Activated CD4-positive, alpha-beta T cell treated with anti-CD3 and anti-CD28 coated beads for 24 hours (primary cell): Measurements from ENCODE around the gene MROH7.
"Not testable (repeated sequence)": the region's sequence is repeated elsewhere in the genome, so short reads cannot be mapped to it uniquely, and the experiment has no call there.

ENCODE experiments used
- DNase-seq, 2 donors: peaks; one replicate each; pipeline ENCODE4 v3.0.0-alpha.2; 2020; ENCODE audit warnings: low read depth in 2 of 2

MROH7 gene

DNA sequence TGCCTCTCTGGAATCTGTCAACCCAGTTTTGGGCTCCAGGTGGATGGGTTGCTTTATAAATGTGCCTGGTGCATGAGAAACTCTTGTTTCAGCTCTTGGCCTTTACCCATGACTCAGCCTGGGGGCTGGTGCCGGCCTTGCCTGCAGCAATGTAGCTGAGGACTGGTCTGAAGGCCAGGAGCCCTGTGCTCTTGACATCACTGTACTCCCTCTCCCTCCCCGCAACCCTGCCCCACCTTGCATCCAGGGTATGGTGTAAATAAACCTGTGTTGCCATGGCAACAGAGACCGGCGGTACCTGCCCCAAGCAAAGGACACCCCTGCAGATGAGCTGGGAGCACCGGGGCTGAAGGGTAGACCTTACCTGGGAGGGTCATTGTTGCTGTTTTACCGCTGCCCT lies 31.5 kb upstream of the MROH7 start:
- no peak for DNase-seq

DNA sequence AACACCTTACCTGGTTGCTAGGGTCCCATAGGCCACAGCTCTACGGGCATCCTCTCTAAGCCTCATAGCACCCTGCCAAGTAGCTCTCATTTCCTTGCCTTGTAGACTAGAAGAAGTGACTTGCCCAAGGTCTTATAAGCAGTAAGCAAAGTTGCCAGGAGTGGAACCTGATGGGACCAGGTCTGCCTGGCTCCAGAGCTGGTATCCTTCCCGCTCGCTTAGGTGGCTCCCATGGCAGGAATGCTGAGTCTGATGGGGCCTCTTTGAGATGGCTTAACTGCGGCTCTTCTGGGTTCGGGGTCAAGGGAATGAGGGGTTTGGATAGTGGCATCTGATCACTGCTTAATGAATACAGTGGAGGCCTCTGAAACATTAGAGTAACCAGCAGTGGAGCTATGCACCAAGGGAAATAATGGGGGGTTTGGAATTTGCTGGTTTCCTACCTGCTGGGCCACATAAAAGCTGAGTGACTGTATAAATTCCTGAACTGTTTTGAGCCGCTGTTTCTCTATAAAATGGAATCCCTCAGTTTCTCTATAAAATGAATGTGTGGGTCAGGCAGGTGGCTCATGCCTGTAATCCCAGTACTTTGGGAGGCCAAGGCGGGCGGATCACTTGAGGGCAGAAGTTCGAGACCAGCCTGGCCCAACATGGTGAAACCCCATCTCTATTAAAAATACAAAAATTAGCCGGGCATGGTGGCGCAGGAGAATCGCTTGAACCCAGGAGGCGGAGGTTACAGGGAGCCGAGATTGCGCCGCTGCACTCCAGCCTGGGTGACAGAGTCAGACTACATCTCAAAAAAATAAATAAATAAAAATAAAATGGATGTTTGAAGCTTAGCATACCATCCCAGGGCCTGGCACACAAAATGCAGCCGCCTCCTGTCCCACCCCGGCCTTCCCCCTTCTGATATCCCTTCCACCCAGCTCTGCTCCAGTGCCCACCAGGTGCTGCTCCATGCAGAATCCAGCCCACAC lies 30.7 kb upstream of the MROH7 start:
- DNase-seq, result no peak

DNA sequence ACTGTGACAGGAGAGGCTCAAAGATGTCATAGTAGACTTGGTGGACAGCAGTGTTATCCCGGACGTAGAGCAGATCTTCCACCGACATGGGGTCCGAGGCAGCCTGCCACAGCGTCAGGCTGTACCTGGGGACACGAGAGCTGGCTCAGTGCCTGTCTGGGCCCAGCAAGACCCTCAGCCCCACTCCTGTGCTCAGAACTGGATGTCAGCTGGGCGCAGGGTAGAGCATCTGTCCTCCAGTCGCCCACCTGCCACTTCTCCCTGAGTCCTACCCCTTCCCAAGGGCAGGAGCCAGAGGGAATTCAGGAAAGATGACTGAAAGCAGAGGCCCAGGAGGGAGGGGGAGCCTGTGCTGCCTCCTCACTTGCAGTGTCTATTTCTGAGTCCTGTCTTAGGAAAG lies 30.0 kb upstream of the MROH7 start:
- DNase-seq, result no peak

DNA sequence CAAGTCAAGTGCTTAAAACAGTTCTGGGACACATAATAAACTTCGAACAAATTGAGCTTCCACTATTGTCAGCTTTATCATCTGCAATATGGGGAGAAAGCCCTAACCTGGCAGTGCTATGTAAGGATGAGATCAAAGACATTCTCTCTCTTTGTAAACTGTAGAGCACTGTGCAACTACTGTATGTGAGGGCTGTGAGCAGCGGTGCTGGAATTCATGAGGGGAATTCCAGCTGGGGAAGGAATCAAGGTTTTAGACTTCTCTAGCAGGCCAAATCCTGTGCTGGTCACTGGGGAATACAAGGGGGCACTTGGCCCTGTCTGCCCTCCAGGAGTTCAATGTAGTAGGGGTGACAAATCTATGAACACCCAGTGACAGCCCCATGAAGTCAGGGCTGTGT lies 27.6 kb upstream of the MROH7 start:
- no peak for DNase-seq

DNA sequence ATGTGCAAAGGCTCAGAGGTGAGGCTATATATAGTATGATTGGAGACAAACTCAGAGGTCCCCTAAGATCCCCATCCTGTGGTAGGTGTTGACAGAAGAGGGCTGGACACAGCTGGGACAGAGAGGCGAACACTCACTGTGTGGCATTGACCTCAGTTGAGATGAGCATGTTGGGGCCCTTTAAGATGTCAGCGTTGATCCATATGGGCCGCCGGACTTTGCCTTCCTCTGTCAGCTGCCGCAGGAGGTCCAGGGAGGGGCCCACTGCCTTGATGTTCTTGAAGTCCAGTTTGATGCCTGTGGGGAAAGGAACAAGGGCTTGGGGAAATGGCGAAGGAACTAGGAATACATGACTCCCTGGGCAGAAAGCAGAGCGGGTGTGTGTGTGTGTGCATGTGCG lies 27.0 kb upstream of the MROH7 start:
- DNase-seq, result no peak

DNA sequence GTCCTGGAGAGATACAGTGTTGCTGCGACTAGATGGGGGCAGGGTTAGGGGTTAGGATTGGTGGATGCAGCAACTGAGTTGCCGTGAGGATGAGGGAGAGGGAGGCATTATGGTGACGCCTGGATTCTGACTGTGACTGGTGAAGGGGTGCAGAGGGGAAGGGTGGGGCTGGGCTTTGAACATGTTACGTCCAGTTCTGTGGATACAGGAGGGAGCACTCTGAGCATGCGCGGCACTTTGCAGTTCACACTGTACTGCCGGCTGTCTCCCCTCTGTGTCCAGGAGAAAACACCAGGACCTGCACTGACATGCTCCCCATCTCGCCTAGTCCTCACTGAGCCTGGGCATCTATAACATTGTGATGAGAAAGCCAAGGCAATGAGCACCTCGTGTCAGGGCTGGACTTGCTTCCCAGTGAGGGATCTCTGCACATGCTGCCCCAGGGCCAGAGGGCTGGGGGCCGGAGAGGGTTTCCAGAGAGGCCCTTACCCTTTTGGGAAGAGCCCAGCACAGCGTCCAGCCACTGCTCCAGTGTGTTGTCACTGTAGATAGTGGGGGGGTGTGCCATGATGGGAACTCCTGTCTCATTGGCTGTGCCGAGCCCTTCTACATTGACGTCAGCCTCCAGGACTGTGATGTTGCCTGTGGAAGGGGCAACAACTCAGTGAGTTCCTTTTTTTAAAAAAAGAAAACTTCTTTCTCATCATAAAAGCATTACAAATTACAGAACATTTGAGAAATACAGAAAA lies 25.9 kb upstream of the MROH7 start:
- DNase-seq, result no peak

DNA sequence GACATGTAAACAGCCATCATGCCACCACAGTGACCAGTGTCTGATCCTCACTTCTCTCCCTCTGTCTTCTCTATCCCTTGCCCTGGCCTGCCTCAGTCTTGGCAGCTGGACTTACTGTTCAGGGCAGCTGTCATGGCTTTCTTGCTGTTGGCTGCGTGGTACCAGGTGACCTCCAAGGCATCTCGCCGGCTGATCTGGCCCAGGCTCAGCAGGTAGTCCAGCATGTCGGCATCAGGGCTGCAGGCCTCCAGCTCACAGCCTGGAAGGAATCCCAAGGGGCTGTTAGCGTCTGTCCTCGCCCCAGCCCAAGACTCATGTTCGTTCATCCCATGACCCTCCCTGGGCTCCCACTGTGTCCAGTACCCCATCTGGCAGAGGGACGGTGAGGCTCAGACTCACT lies 21.8 kb upstream of the MROH7 start:
- DNase-seq, result no peak

DNA sequence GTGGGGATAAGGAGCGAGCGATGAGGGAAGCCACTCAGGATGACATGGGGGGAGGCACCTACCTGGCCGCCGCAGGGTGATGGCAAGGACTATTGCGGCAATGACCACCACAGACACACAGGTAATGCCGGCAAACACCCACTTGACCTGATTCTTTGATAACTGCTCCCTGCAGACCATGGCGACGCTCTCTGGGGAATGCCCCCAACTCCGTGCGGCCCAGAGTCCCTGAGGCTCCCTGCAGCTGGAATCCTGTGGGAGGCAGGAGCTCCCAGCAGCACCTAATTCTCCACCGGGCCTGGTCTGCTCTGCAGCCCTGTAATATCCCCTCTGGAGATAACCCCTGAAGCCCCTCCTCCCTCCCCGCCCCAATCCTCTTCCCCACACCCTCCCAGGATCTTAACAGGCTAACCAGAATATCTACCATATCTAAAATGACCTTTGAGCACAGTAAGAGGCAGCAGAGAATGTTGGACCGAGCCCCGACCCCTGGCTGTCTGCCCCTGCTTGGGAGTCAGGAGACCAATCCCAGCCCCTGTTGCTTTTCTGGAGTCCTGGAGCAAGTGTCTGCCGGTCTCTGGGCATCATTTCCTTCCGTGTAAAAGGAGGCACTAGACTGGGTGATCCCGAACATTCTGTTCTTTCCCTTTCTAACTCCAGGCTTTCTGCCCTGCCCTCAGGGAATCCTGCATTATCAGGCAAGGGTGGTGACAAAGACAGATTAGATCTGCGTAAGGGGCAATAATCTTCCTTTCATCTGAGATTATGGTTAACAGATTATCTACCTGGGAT lies 18.2 kb upstream of the MROH7 start, which contains the start of gene FAM151A:
Gene FAM151A, minus strand, starts transcription at position 310 of the 792 bp plus-strand sequence. Its CDS starts 130 bp downstream, at position 180.
- no peak for DNase-seq

DNA sequence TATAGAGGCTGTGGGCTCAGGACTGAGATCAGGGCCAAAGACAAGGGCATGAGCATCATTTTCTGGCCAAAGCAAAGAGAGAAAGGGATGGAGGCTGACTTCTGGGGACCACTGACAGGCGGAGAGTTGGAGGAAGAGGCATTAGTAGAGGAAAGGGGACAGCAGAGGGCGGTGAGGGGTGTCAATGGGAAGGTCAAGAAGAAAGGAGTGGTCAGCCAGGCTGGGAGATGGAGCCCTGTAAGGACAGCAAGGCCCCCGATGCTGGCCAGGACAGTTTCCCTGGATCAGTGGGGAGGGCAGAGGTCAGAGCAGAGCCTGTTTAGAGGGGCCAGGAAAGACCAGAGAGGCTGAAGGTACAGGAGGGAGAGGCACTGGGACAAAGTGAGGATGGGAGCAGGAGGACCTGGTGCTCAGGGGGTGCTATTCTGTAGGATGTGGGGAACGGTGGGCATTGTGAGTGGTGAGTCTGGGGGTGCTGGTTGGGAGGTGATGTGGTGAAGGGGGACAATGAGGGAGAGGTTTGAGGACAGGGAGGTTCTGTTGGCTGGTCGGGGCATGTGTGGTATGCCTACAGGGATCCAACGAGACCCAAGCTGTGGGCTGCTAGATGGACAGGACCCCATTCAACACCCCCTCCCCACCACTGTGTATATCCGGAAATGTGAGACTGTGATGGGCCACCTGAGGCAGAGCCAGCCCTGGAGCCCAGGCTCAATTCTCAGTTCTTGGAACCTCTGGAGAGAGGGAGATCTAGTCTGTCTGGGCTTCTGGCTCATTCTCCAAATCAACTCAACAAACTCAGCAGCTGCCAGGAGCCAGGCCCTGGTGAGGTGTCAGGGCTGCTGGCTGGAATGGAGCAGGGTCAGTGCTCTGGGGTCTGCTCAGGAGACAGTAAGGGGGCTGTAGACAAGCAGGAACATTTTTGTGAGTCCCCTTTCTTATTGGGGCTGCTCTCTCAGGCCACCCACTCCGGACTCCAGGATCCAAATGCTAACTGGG lies 16.8 kb upstream of the MROH7 start:
- no peak for DNase-seq

DNA sequence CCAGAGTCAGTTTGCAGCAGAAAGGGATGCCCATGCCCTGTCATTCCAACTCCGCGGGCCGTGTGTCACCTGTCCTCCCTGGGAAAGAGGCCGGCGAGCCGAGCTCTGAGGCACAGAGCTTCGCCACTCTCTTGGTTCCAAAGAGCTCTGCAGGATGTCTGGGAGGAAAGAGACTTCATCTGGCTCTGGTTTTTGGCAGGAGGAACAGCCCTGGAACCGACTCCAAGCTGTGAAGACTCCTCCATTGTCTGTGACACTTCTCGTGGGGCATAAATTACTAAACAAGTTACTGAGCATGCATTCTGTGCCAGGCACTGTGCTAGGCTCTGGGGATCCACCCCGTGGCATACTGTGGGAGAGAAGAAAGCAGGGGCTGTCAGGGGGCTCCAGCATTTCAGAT lies 14.4 kb upstream of the MROH7 start:
- no peak for DNase-seq

DNA sequence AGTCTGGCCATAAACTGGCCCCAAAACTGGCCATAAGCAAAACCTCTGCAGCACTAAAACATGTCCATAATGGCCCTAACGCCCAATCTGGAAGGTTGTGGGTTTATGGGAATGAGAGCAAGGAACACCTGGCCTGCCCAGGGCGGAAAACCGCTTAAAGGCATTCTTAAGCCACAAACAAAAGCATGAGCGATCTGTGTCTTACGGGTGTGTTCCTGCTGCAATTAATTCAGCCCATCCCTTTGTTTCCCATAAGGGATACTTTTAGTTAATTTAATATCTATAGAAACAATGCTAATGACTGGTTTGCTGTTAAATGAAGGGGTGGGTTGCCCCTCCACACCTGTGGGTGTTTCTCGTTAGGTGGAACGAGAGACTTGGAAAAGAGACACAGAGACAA lies 5.8 kb upstream of the MROH7 start:
- not testable (repeated sequence) for DNase-seq

DNA sequence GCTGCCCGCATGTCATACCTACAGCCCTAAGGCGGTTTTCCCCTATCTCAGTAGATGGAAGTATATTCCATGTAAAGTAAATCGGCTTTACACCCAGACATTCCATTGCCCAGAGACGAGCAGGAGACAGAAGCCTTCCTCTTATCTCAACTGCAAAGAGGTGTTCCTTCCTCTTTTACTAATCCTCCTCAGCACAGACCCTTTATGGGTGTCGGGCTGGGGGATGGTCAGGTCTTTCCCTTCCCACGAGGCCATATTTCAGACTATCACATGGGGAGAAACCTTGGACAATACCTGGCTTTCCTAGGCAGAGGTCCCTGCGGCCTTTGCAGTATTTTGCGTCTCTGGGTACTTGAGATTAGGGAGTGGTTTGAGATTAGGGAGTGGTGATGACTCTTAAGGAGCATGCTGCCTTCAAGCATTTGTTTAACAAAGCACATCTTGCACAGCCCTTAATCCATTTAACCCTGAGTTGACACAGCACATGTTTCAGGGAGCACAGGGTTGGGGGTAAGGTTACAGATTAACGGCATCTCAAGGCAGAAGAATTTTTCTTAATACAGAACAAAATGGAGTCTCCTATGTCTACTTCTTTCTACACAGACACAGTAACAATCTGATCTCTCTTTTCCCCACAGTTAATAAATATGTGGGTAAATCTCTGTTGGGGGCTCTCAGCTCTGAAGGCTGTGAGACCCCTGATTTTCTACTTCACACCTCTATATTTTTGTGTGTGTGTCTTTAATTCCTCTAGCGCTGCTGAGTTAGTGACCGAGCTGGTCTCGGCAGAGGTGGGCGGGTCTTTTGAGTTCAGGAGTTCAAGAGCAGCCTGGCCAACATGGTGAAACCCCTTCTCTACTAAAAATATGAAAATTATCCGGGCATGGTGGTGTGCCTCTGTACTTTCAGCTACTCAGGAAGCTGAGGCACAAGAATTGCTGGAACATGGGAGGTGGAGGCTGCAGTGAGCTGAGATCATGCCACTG lies 4.8 kb upstream of the MROH7 start:
- DNase-seq, result not testable (repeated sequence)

DNA sequence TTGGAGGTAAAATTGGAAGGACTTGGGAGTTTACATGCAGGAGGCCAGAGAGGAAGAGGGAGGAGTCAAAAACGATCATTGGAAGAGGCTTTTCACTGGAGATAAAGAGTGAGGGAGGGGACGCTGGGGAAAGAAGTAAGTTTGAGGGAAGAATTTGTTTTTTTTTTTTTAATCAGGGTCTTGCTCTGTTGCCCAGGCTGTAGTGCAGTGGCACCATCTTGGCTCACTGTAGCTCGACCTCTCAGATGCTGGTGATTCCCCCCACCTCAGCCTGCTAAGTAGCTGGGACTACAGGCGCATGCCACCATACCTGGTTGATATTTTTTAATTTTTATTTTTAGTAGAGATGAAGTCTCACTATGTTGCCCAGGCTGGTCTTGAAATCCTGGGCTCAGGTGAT lies 1.2 kb upstream of the MROH7 start:
- no peak for DNase-seq

DNA sequence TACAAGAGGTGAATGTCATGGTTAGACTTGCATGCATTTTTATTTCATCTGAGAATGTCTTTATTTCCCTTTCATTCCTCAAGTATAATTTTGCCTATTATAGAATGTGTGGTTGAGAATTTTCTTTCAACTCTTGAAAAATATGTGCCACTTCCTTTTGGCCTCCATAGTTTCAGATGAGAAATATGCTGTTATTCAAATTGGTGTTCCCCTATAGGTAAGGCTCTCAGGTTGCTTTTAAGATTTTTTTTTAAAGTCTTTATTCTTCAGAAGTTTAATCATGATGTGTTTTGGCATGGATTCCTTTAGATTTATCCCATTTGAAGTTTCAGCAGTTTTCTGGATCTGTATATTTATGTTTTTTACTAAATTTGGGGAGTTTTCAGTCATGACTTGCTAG lies 2.1 kb downstream of the MROH7 start:
- DNase-seq, result no peak

DNA sequence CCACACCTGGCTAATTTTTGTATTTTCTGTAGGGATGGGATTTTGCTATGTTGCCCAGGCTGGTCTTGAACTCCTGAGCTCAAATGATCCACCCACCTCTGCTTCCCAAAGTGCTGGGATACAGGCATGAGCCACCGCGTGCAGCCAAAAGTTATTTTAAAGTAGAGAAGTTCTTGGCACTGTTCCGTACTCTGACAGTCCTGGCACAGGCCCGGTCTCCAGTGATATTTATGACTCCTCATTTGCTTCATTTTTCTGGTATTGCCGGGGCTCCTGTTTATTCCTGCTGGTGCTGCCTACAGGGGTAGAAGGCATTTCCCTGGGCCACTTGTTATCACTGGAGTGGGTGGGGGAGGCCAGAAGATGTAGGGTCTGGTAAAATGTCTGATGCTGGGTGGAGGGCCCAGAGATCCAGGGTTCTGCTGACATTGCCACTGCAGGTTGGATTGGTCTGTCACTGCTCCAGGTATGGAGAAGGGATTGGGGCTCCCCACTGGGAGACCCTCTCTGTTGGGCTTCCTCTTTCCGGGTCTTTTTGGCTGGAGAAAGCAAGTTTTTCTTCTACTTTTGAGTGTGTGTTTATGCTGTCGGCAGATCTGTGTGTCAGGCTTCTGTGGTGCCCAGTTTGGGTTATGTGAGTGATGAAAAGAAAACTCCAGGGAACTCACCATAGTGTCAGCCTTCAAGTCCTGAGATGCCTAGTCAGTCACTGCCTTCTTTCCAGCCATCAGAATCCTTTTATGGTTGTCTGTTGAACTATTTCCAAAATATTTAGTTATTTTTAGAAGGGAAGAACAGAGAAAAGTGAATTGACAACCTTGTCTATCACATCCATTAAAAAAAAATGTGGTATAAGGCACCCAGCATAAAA lies 4.5 kb downstream of the MROH7 start:
- DNase-seq, result no peak

DNA sequence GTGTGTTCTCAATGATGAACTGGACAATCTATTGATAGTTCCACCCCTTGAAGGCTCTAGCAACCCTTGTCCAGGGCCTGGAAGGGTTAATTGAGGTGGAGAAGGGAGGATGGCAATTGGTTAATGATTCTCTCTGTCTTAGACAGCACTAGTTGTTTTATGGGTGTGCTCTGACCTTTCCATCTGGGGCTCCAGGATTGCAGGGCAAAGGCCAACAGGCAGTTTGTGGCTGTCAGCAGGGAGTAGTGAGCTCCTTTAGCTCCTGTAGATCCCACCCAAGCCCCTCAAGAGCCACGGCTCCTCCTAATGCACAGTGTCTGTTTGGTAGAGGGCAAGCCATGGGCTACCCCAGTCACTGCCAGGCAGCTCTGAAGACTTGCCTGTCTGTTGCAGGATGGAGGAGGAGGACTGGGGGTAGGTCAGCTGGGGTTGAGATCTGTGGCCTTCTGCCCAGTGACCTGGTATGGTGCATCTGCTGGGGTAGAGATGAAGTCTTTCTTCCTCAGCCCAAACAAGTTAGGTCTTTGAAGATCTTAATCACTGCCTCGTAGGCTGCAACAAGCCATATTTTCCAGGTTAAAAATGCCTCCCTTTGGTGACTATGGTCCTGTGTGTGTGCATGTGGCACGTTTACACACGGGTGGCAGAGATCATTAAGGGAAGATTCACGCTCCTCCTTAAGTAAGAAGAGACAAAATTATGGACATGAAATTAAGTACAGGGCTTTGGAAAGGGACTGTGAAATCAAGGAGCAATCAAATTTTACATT lies 7.7 kb downstream of the MROH7 start:
- no peak for DNase-seq

DNA sequence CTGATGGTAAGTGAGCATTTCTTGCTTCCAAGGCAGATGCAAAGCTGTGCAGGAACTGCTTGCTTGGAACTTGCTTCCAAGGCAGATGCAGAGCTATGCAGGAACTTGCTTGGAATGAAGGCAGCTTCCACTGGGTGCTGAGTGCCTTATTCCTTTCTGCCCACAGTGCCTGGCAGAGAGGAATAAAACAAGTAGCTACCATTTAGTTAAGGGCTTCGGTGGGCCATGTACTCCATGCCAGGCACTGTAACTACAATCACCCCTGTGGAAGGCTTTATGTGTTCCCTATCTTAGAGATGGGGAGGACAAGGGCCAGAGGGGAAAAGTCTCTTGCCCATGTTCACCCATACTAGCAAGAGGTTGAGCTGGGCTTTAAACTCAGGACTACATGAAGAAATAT lies 8.3 kb downstream of the MROH7 start:
- DNase-seq, result no peak

DNA sequence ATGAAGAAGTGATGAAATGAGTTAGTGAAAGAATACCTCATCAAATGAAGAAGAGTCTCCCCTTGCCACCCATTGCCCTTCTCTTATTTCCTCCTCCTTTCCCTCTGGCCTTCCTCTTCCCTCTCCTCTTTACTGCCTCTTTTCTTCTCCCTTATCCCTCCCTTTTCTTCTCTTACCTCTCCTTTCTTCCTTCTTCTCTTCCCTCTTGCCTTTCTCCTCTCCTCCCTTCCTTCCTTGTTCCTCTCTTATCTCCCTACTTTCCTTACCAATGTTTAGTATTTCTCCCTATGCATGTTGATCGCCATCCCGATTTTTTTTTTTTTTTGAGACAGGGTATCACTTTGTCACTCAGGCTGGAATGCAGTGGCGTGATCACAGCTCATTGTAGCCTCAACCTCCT lies 8.8 kb downstream of the MROH7 start:
- DNase-seq, result no peak
